ENCODE data around the gene ATG4B.

ATG4B gene

DNA sequence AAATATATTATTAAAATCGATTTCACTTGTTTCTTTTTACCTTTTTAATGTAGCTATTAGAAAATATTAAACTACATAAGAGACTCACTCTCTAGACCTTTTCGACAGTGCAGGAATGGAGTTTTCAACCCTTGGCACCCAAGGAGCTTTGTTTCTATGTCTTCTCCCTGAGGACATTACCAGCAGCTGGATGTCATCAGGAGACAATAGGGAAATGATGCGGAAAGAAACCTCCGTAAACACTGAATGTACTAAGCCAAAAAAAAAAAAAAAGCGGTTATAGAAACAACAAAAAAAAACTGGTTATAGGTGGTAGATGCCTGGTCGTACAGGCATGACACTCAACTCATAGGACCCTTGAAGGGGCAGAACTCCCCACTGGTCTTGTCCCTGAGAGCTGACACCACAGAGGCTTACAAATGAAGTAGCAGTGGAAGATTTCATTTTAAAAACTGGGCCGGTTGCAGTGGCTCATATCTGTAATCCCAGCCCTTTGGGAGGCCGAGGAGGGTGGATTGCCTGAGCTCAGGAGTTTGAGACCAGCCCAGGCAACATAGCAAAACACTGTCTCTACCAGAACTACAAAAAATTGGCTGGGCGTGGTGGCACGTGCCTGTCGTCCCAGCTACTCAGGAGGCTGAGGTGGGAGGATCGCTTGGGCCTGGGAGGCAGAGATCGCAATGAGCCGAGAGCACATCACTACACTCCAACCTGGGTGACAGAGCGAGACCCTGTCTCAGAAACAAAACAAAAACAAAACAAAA, 24.3 kb upstream of the ATG4B start:
- DNase-seq (ENCODE audit: low spot score), result no peak

- DNase-seq (ENCODE audit: low spot score), result no peak
These were observed 22.5 kb upstream of the ATG4B start for GRCh38 chr2:241615041-241615440.

- DNase-seq (ENCODE audit: low spot score), result no peak
These were observed 21.9 kb upstream of the ATG4B start for GRCh38 chr2:241615522-241616052.

DNA sequence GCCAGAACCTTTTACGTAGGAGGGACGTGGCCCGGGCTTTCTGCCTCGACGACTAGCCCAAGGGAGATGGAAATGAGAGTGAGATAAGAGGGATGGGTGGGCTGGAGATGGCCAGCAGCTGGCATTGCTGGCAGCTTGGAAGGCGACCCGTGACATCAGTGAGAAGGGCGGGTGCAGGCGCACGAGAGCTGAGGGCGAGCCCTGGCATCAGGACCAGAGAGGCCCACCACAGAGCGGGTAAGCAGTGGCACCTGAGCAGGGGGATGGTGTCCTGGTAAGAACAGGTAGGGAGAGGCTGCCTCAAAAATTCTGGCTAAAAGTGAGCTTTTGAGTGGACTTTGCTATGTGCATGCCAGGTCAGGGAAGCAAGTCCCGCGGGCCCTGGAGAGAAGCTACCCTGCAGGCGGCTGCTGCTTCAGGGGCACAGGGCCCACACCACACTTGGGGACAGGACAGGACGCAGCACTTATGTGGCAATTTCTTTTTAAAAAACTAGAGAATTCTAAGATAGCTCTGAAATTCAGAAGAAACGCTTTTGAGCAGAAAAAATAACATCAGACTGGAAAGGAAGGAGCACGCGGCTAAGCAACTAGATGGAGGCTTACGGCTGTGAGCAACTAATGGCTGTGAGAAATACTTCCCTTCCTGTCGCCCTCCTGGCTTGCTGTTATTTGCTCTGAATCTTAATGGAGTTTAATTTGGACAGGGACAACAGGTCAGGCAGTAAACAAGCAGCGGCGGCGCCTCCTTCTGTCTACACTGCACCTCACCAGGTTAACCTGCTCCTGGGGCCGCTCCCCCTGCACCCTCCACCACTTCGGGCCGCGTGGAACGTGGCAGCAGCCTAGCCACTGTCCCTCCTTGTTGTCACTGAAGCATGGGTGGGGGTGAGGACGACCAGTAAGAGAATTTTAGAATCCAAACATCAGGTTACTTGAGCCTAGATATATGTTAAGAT, 21.0 kb upstream of the ATG4B start:
- DNase-seq (ENCODE audit: low spot score), result no peak

GRCh38 chr2:241617431-241618154, 19.9 kb upstream of the ATG4B start:
- no peak for DNase-seq (ENCODE audit: low spot score)

GRCh38 chr2:241618296-241618805, 19.1 kb upstream of the ATG4B start:
- DNase-seq (ENCODE audit: low spot score), result no peak

DNA sequence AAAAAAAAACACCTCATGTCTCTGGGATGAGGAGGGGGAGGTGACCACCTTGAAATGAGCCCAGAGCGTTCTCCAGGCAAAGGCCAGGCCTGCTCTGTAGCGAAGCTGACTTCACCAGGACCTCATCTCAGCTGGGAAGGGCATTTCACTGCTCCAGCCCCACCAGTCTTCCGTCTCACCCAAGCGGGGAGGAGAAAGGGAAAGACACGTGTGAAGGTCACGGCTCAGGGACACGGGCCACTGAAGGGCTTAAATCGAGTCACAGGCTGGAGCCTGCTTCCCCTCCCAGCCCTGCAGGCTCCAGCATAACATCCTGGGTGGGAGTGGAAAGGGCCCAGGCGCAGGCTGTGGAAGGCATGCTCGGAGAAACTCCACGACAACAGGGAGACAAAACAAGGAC, 18.7 kb upstream of the ATG4B start:
- DNase-seq (ENCODE audit: low spot score), result no peak

DNA sequence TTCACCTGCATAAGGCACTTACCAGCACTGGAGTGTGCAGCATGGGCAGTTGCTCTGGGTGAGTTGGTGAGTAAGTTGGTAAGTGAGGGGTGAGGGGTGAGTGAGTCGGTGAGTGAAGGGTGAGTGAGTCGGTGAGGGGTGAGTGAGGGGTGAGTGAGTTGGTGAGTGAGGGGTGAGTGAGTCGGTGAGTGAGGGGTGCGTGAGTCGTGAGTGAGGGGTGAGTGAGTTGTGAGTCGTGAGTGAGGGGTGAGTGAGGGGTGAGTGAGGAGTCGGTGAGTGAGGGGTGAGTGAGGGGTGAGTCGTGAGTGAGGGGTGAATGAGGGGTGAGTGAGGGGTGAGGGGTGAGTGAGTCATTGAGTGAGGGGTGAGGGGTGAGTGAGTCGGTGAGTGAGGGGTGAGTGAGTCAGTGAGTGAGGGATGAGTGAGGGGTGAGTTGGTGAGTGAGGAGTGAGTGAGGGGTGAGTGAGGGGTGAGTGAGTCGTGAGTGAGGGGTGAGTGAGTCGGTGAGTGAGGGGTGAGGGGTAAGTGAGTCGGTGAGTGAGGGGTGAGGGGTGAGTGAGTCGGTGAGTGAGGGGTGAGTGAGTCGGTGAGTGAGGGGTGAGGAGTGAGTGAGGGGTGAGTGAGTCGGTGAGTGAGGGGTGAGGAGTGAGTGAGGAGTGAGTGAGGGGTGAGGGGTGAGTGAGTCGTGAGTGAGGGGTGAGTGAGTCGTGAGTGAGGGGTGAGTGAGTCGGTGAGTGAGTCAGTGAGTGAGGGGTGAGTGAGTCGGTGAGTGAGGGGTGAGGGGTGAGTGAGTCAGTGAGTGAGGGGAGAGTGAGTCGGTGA, 17.7 kb upstream of the ATG4B start:
- no peak for DNase-seq (ENCODE audit: low spot score)

GRCh38 chr2:241620419-241620769, 17.1 kb upstream of the ATG4B start:
- DNase-seq (ENCODE audit: low spot score), result no peak

GRCh38 chr2:241627675-241628074, 9.8 kb upstream of the ATG4B start:
- no peak for DNase-seq (ENCODE audit: low spot score)

GRCh38 chr2:241629762-241630435, 7.6 kb upstream of the ATG4B start:
- DNase-seq (ENCODE audit: low spot score), result no peak

DNA sequence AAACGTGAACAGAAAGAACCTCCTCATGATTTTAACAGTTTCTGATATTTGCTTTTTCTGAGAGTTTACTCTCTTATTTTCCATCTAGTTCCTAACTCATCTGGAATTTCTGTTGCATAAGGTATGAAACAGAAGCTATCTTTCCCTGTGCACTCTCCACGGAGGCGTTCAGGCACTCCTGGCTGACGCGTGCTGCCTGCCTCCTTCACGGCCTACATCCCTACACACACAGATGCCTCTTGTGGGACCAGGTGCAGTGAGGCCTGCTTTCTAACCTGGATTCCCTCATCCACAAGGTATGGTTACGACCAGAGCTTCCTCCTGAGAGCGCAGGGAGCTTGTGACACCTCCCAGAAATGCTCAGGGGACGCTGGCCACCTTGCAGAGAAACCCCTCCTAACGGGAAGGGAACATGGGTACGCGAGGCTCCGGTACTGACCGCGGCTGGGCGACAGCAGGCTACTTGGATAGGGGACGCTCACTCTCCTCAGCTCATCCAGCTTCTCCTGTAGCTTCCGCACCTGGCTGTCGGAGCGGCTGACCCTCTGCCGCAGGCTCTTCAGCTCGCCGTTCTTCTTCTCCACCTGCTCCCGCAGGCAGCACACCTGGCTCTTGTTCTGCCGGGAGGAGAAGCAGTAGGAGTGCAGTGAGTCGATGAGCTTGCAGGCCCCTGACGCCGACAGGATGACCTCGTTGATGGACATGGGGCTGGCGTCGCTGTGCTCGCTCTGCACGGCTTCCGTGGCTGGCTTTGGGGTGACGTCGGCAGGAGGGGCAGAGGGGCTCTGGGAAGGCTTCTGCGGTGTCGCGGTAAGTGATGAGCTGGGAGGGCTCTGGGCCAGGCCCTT, 4.8 kb upstream of the ATG4B start:
- DNase-seq (ENCODE audit: low spot score), result no peak

- DNase-seq (ENCODE audit: low spot score), result no peak
These were observed 3.9 kb upstream of the ATG4B start for GRCh38 chr2:241633561-241633960.

GRCh38 chr2:241635756-241636155, 1.7 kb upstream of the ATG4B start:
- no peak for DNase-seq (ENCODE audit: low spot score)

GRCh38 chr2:241636182-241637017, 1.1 kb upstream of the ATG4B start:
- DNase-seq (ENCODE audit: low spot score), result peak; percentile 28

- DNase-seq (ENCODE audit: low spot score), result no peak
These were observed 535 bp downstream of the ATG4B start for GRCh38 chr2:241637795-241638660.

DNA sequence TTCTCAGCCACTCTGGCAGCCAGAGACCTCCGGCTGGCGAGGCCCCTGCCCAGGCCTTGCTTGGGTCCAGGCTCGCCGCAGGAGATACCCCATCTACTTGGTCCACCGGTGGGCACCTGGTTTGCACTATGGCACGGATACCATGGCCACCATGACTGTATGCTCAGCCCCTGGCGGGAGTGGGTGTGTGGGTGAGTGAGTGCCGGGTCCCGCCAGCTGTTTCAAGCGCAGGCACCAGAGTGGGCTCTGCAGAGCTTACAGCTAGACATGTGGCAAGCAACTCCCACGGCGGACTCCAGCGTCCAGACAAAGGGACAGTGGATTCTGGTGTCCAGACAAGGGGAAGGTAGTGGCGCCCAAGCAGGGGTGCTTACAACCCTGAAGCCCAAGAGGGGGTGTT, 1.4 kb downstream of the ATG4B start:
- no peak for DNase-seq (ENCODE audit: low spot score)

GRCh38 chr2:241639385-241639784, 1.9 kb downstream of the ATG4B start:
- DNase-seq (ENCODE audit: low spot score), result no peak

Data from globus pallidus (tissue), 1 donor.